ENCODE data around the gene ASPN. TPM values are rescaled to one million over a fixed set of nuclear protein-coding genes. Genes with fewer than 3 reads are reported as not detected.

The ASPN gene
- total RNA-seq, 1 donor from 2014 or later: 2.9 TPM

DNA sequence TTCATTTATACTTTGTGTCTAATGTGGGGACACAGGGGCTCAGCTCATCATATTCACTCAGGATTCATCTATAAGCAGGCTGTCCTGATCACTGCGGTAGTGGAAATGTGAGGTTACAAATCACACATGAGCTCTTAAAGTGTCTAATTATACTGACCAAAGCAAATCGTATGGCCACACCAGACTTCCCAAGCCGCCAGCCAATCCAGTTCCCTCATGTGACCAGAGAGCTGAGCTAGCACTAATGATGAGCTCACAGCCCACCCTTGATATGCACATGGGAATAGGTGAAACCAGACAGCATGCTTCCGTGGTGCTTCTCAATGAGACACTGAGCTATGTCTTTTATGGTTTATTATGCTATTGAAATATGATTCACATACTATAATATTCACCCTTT is 35.9 kb upstream of the ASPN start:
- peaks cover 0 to 5% of the 10 kb centered on the region in 2 donors for H3K36me3 ChIP-seq
- intact Hi-C loops (cut with DNase I): no loop called here
- H3K9me3 ChIP-seq: no peaks in the 10 kb centered on the region
- TF ChIP-seq, protein P1, sequence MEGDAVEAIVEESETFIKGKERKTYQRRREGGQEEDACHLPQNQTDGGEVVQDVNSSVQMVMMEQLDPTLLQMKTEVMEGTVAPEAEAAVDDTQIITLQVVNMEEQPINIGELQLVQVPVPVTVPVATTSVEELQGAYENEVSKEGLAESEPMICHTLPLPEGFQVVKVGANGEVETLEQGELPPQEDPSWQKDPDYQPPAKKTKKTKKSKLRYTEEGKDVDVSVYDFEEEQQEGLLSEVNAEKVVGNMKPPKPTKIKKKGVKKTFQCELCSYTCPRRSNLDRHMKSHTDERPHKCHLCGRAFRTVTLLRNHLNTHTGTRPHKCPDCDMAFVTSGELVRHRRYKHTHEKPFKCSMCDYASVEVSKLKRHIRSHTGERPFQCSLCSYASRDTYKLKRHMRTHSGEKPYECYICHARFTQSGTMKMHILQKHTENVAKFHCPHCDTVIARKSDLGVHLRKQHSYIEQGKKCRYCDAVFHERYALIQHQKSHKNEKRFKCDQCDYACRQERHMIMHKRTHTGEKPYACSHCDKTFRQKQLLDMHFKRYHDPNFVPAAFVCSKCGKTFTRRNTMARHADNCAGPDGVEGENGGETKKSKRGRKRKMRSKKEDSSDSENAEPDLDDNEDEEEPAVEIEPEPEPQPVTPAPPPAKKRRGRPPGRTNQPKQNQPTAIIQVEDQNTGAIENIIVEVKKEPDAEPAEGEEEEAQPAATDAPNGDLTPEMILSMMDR (IDR thresholded peaks at IDR 0.05): no peak
- TF ChIP-seq POLR2A (IDR thresholded peaks at IDR 0.05) (no peak), POLR2AphosphoS5 (IDR thresholded peaks at IDR 0.05; ENCODE audit: insufficient read depth in 1 of 2, low read depth in 1 of 2) (no peak)
- no peak overlapping the region for H3K4me3 ChIP-seq
- no peaks in the 10 kb centered on the region for H3K4me1 ChIP-seq
- no peaks in the 10 kb centered on the region for H3K27me3 ChIP-seq
- no peak overlapping the region for H3K27ac ChIP-seq
- no peak for DNase-seq (ENCODE audit: extremely low spot score in 2 of 2)

DNA sequence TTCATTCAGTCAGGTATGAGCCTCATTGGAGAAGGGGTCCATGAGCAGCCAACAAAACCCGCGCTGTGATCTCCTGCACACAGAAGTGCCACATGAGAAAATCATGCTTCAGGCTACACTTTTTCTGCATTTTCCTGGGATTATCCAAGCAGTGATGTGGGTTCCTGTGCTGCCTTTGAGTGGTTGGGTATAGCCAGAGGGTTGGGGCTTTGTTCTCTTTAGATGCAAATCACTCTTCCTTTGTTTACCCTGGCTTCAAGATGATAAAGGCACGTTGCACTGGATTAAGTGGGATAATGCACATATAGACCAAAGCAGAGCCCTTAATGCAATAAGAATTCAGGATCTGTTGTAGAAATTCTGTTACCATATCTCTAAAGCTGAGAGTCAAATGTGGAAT is 34.7 kb upstream of the ASPN start:
- peaks cover 0 to 5% of the 10 kb centered on the region in 2 donors for H3K36me3 ChIP-seq
- H3K4me1 ChIP-seq: peaks cover 2% of the 10 kb centered on the region
- H3K27ac ChIP-seq: no peak overlapping the region
- intact Hi-C loops (cut with DNase I): no loop called here
- DNase-seq (ENCODE audit: extremely low spot score in 2 of 2): no peak
- H3K27me3 ChIP-seq: no peaks in the 10 kb centered on the region
- H3K9me3 ChIP-seq: no peaks in the 10 kb centered on the region
- TF ChIP-seq POLR2AphosphoS5 (IDR thresholded peaks at IDR 0.05; ENCODE audit: insufficient read depth in 1 of 2, low read depth in 1 of 2) (no peak), POLR2A (IDR thresholded peaks at IDR 0.05) (no peak)
- TF ChIP-seq, protein P1 (IDR thresholded peaks at IDR 0.05): no peak
- H3K4me3 ChIP-seq: no peak overlapping the region

DNA sequence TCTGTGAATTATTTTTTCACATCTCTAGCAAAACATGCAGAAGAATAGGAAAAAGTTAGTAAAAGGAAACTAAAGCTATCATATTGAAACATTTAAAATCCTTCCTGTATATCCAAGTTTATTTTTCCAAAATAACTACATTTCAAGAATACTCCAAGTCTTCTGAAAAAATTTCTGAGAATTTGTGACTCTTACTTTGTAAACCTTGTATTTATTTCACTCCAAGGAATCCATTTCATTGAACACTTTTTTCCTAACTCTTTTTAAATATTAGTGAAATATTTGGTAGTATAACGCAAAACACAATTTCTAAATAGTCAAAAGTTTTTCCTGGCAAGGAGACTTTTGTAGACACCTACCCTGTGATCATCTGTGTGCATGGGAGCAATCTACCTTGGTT is 34.2 kb upstream of the ASPN start:
- no peaks in the 10 kb centered on the region for H3K9me3 ChIP-seq
- H3K36me3 ChIP-seq: peaks cover 0 to 5% of the 10 kb centered on the region in 2 donors
- TF ChIP-seq, protein P1 (IDR thresholded peaks at IDR 0.05): no peak
- TF ChIP-seq POLR2AphosphoS5 (IDR thresholded peaks at IDR 0.05; ENCODE audit: insufficient read depth in 1 of 2, low read depth in 1 of 2) (no peak), POLR2A (IDR thresholded peaks at IDR 0.05) (no peak)
- H3K4me3 ChIP-seq: no peak overlapping the region
- peaks cover 7% of the 10 kb centered on the region for H3K4me1 ChIP-seq
- H3K27me3 ChIP-seq: no peaks in the 10 kb centered on the region
- intact Hi-C loops (cut with DNase I): no loop called here
- no peak for DNase-seq (ENCODE audit: extremely low spot score in 2 of 2)
- no peak overlapping the region for H3K27ac ChIP-seq

DNA sequence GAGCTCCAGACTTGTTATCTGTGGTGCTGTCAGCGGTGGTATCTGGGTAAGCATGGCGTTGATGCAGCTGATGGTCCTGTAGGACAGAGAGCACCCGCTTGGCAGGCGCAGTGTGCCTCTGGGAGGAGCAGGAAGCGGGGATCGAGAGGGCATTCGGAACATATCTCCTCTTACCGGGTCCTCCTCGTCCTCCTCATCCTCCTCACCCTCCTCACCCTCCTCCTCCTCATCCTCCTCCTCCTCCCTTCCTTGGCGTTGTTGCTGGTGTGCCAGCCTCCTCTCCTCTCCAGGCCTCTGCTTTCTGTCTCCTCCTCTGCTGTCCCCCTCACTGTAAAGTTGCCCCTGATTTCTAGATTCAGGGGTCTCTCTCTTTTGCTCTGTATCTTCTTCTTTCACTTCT is 32.3 kb upstream of the ASPN start:
- H3K4me1 ChIP-seq: peaks cover 9% of the 10 kb centered on the region
- intact Hi-C loops (cut with DNase I): no loop called here
- no peak overlapping the region for H3K4me3 ChIP-seq
- H3K36me3 ChIP-seq: peaks cover 0 to 5% of the 10 kb centered on the region in 2 donors
- H3K27ac ChIP-seq: no peak overlapping the region
- no peaks in the 10 kb centered on the region for H3K9me3 ChIP-seq
- no peak for DNase-seq (ENCODE audit: extremely low spot score in 2 of 2)
- H3K27me3 ChIP-seq: no peaks in the 10 kb centered on the region
- TF ChIP-seq POLR2A (IDR thresholded peaks at IDR 0.05): no peak
- TF ChIP-seq, protein P1 (IDR thresholded peaks at IDR 0.05): no peak
- TF ChIP-seq POLR2AphosphoS5 (IDR thresholded peaks at IDR 0.05; ENCODE audit: insufficient read depth in 1 of 2, low read depth in 1 of 2): no peak

DNA sequence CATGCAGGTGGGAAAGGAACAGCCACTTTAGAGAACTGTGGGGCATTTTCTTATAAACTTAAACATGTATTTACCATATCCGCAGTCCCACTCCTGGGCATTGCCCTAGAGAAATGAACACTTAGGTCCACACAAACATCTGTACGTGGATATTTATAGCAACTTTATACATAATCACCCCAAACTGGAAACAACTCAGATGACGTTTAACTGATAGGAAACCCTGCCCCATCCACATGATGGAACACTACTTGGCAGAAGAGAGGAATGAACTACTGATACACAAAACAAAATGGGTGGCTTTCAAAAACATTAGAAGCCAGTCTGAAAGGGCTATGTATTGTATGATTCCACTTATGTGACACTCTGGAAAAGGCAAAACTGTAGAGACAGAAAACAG is 31.0 kb upstream of the ASPN start:
- no peak for DNase-seq (ENCODE audit: extremely low spot score in 2 of 2)
- Histone ChIP-seq H3K4me3 (no peak overlapping the region), H3K9me3 (no peaks in the 10 kb centered on the region), H3K36me3 (peaks cover 0 to 5% of the 10 kb centered on the region in 2 donors), H3K27me3 (no peaks in the 10 kb centered on the region), H3K4me1 (peaks cover 9% of the 10 kb centered on the region), H3K27ac (no peak overlapping the region)
- TF ChIP-seq POLR2A (IDR thresholded peaks at IDR 0.05): no peak
- TF ChIP-seq POLR2AphosphoS5 (IDR thresholded peaks at IDR 0.05; ENCODE audit: insufficient read depth in 1 of 2, low read depth in 1 of 2): no peak
- TF ChIP-seq, protein P1 (IDR thresholded peaks at IDR 0.05): no peak
- intact Hi-C loops (cut with DNase I): no loop called here
